Endothelial cell of umbilical vein (primary cell): ENCODE results near the gene NXPE3. TPM values are rescaled to one million over a fixed set of nuclear protein-coding genes. Genes with fewer than 3 reads are reported as not detected.

ENCODE experiments used
- BruUV-seq: library from RNA; stranded (reverse); fragments of 400-500 nt; replicated peaks from 2 replicates; lab custom pipeline; 2021; lab: Mats Ljungman, UMichigan
- CTCF ChIA-PET: fragments of 300-600, 350-600 bp; sonication (Branson Sonifier 250); formaldehyde crosslinking; loops from one replicate; lab custom pipeline; 2021; ENCODE audit warnings: antibody characterized with exemption, inconsistent platforms; lab: Charles Lee
- POLR2A ChIA-PET: fragments of 300-600, 350-600 bp; sonication (Branson Sonifier 250); formaldehyde crosslinking; loops from one replicate; lab custom pipeline; 2021; ENCODE audit warnings: antibody characterized with exemption, inconsistent platforms; lab: Charles Lee
- DNase-seq: peaks from one replicate; pipeline ENCODE4 v3.0.0-alpha.2; 2011; ENCODE audit warnings: low read depth, low spot score
- FAIRE-seq: peaks from 2 replicates; lab custom pipeline; 2011; peaks lifted over from hg19 to GRCh38; lab: Jason Lieb, UNC
- H2AFZ ChIP-seq: 2 replicates; pipeline ENCODE4 v1.6.0; 2012; ENCODE audit warnings: low read depth, low read length, control low read depth, inconsistent platforms
- H3K27ac ChIP-seq: 2 replicates; pipeline ENCODE4 v1.5.1; 2011; ENCODE audit warnings: low read depth, mild to moderate bottlenecking, control low read depth, low read length, moderate library complexity; ENCODE audit not compliant: insufficient read depth
- H3K27me3 ChIP-seq, 2 experiments: 2 replicates each; pipeline versions ENCODE4 v1.6.0 to v1.6.1; 2011; ENCODE audit warnings: low read length in 2 of 2, mixed read lengths in 1 of 2; ENCODE audit not compliant: control insufficient read depth in 2 of 2, insufficient read depth in 2 of 2
- H3K36me3 ChIP-seq, 2 experiments: 2 replicates in 1 of 2; 3 replicates in 1 of 2; pipeline ENCODE4 v1.5.1; 2011; ENCODE audit warnings: low read length in 2 of 2, mild to moderate bottlenecking in 1 of 2, moderate library complexity in 1 of 2; ENCODE audit not compliant: control insufficient read depth in 2 of 2, insufficient read depth in 2 of 2; ENCODE audit errors: extremely low read depth in 1 of 2
- H3K4me1 ChIP-seq: 3 replicates; pipeline ENCODE4 v1.5.1; 2011; ENCODE audit warnings: mild to moderate bottlenecking, low read length; ENCODE audit not compliant: control insufficient read depth, insufficient read depth; ENCODE audit errors: extremely low read depth
- H3K4me2 ChIP-seq: 2 replicates; pipeline ENCODE4 v1.6.1; 2011; ENCODE audit warnings: low read length, control low read depth, mixed read lengths; ENCODE audit not compliant: insufficient read depth
- H3K4me3 ChIP-seq, 3 experiments: fragments of 200-600 bp in 1 of 3; sonication (generic), shearing (Covaris generic) in 1 of 3; replicated peaks in 1 of 3; 2 replicates each; pipeline ENCODE4 v1.5.1; 2011 to 2016; ENCODE audit warnings: control low read depth in 3 of 3, low read length in 3 of 3, mild to moderate bottlenecking in 2 of 3, inconsistent platforms in 1 of 3, low read depth in 1 of 3, moderate library complexity in 1 of 3; ENCODE audit not compliant: insufficient read depth in 1 of 3
- H3K79me2 ChIP-seq: 2 replicates; pipeline ENCODE4 v1.6.0; 2012; ENCODE audit warnings: low read length, inconsistent platforms; ENCODE audit not compliant: control insufficient read depth, insufficient read depth
- H3K9ac ChIP-seq: replicated peaks from 2 replicates; pipeline ENCODE3; 2011; ENCODE audit warnings: low read length, control low read depth; ENCODE audit not compliant: insufficient read depth; ENCODE audit errors: extremely low read depth
- H3K9me1 ChIP-seq: replicated peaks from 3 replicates; pipeline ENCODE4 v1.6.0; 2011; ENCODE audit warnings: mild to moderate bottlenecking, low read length; ENCODE audit not compliant: control insufficient read depth, insufficient read depth; ENCODE audit errors: extremely low read depth
- H3K9me3 ChIP-seq: replicated peaks from 2 replicates; pipeline ENCODE4 v1.5.1; 2012; ENCODE audit warnings: low read length, inconsistent platforms; ENCODE audit not compliant: control insufficient read depth, insufficient read depth
- H4K20me1 ChIP-seq: replicated peaks from 2 replicates; pipeline ENCODE3; 2011; ENCODE audit warnings: mild to moderate bottlenecking, low read length; ENCODE audit not compliant: control insufficient read depth, insufficient read depth; ENCODE audit errors: extremely low read depth
- CTCF ChIP-seq, 2 donors: IDR thresholded peaks; 1 replicate in 1 of 2; 2 replicates in 1 of 2; pipeline ENCODE4 v1.5.1; 2011; ENCODE audit warnings: low read length in 2 of 2, mild to moderate bottlenecking in 2 of 2, moderate library complexity in 2 of 2, control low read depth in 1 of 2, inconsistent platforms in 1 of 2, low read depth in 1 of 2; ENCODE audit not compliant: insufficient read depth in 1 of 2; ENCODE audit errors: extremely low read depth in 1 of 2
- GATA2 ChIP-seq: IDR thresholded peaks from 2 replicates; pipeline ENCODE4 v1.7.0; 2011; ENCODE audit warnings: low read depth, mild to moderate bottlenecking, moderate library complexity, mixed read lengths, low read length; ENCODE audit not compliant: insufficient read length, insufficient read depth
- dilution Hi-C: fragments of 300-500 bp; cut with MboI; formaldehyde crosslinking; loops from one replicate; pipeline ENCODE4 v1.15.0; 2019; ENCODE audit warnings: low sequenced_read_pairs; ENCODE audit not compliant: extremely low pct_ligation_motif_present
- intact Hi-C: fragments of 100-400 bp; cut with micrococcal nuclease; formaldehyde crosslinking; loops from one replicate; pipeline ENCODE4 v1.10.0; 2022
- polyA plus RNA-seq, 4 experiments: library from polyadenylated mRNA; depleted of rRNA in 3 of 4; stranded (reverse) in 3 of 4; unstranded in 1 of 4; fragments of >200 nt; gene quantifications; 2 replicates each; pipeline versions ENCODE4 v1.2.1 to v1.2.3, GENCODE V29; 2011 to 2012; ENCODE audit warnings: missing spikeins in 1 of 4
- total RNA-seq: library from RNA; stranded (reverse); gene quantifications from 2 replicates; pipeline ENCODE4 v1.2.3, GENCODE V29; 2021

The NXPE3 gene
- total and polyA plus RNA-seq, 2 donors (not counting 3 experiments of a cell fraction or from before 2014, with no cell fraction given), result 13.7 to 20.3 TPM

- ChIA-PET CTCF (interaction anchor here (1.6 kb wide), 1 partner anchor 23 kb away, joined by 7 read pairs; no protein-coding TSS in a partner anchor), POLR2A (interaction anchor here (0.8 to 1.0 kb wide), 2 partner anchors 69 to 446 kb away, joined by 3 to 5 read pairs; partner anchors contain the start of gene NFKBIZ)
- TSS peak; percentile 34 for BruUV-seq
Measured at GRCh38 chr3:101779822-101780381, 891 bp downstream of the NXPE3 start.

More at GRCh38 chr3:101779822-101780381, 891 bp downstream of the NXPE3 start:
- no peak for FAIRE-seq
- H2AFZ ChIP-seq, result peak overlapping the region; percentile 81
- dilution Hi-C loops (no loop called here), intact Hi-C loops (loop anchor here (2.0 kb wide), 1 partner anchor 55 kb away; the partner anchor contains the start of gene CEP97)
- H3K4me1 ChIP-seq, result peaks cover 27% of the 10 kb centered on the region
- H3K9ac ChIP-seq, result peak overlapping the region; percentile 64
- peak; percentile 11 for TF ChIP-seq GATA2
- TF ChIP-seq CTCF (IDR thresholded peaks at IDR 0.05; ENCODE audit: extremely low read depth in 1 of 2, insufficient read depth in 1 of 2, low read depth in 1 of 2, low read length in 2 of 2), result no peak
- H3K9me3 ChIP-seq, result no peaks in the 10 kb centered on the region
- H3K36me3 ChIP-seq, result peaks cover 3 to 8% of the 10 kb centered on the region in 2 experiments
- no peaks in the 10 kb centered on the region for H3K9me1 ChIP-seq
- peak overlapping the region; percentile 56 to 88 (median 78) for H3K4me3 ChIP-seq
- no peak for DNase-seq
- peaks cover 8% of the 10 kb centered on the region for H3K79me2 ChIP-seq
- peak overlapping the region; percentile 5 for H3K27ac ChIP-seq
- H4K20me1 ChIP-seq, result no peaks in the 10 kb centered on the region
- H3K27me3 ChIP-seq, result no peaks in the 10 kb centered on the region
- peak overlapping the region; percentile 90 for H3K4me2 ChIP-seq
